ACC112 (cell line): Measurements from ENCODE around the gene LARGE1.
"Not testable (repeated sequence)": the region's sequence is repeated elsewhere in the genome, so short reads cannot be mapped to it uniquely, and the experiment has no call there.

Experiments used
- H2AFZ ChIP-seq: fragments of 200-600 bp; sonication (generic); one replicate; pipeline ENCODE4 v1.6.0; 2017; ENCODE audit warnings: antibody characterized with exemption, low read length; ENCODE audit not compliant: unreplicated experiment
- H3K27ac ChIP-seq: fragments of 200-600 bp; sonication (generic); 2 replicates; pipeline ENCODE4 v1.5.1; 2014; ENCODE audit warnings: low read depth, mild to moderate bottlenecking, antibody characterized with exemption, low read length, moderate library complexity
- H3K27me3 ChIP-seq: fragments of 200-600 bp; sonication (generic); 2 replicates; pipeline ENCODE4 v1.6.1; 2014; ENCODE audit warnings: mild to moderate bottlenecking, antibody characterized with exemption, low read length, moderate library complexity, mixed read lengths; ENCODE audit not compliant: insufficient read depth
- H3K36me3 ChIP-seq: fragments of 200-600 bp; sonication (generic); 2 replicates; pipeline ENCODE4 v1.6.1; 2016; ENCODE audit warnings: mild to moderate bottlenecking, antibody characterized with exemption, low read length, moderate library complexity, mixed read lengths; ENCODE audit not compliant: insufficient read depth
- H3K4me1 ChIP-seq: fragments of 200-600 bp; sonication (generic); one replicate; pipeline ENCODE4 v1.6.1; 2016; ENCODE audit warnings: low read length, mixed read lengths; ENCODE audit not compliant: insufficient read depth, unreplicated experiment, control insufficient read depth
- H3K4me3 ChIP-seq: fragments of 200-600 bp; sonication (generic); 2 replicates; pipeline ENCODE4 v1.5.1; 2014; ENCODE audit warnings: mild to moderate bottlenecking, low read depth, low read length
- H3K79me2 ChIP-seq: fragments of 200-600 bp; sonication (generic); one replicate; pipeline ENCODE4 v1.6.0; 2016; ENCODE audit warnings: low read length; ENCODE audit not compliant: control insufficient read depth, unreplicated experiment, insufficient read depth

The LARGE1 gene

DNA sequence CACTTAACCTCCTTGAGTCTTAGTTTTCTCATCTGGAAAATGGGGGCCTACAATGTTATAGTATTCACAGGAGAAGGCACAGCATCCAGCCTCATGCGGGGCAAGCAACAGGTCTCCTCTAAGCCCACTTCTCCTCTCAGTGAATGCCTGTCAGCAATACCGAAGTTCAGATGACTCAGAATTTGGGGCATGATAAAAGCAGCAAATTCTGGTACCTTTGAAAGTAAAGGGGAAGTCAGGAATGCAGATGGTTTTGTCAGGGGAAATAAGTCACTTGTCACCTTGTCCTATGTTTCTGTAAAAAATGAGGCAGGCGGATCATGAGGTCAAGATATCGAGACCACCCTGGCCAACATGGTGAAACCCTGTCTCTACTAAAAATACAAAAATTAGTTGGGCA is 350.2 kb downstream of the LARGE1 start:
- H3K4me1 ChIP-seq = no peaks in the 10 kb centered on the region

DNA sequence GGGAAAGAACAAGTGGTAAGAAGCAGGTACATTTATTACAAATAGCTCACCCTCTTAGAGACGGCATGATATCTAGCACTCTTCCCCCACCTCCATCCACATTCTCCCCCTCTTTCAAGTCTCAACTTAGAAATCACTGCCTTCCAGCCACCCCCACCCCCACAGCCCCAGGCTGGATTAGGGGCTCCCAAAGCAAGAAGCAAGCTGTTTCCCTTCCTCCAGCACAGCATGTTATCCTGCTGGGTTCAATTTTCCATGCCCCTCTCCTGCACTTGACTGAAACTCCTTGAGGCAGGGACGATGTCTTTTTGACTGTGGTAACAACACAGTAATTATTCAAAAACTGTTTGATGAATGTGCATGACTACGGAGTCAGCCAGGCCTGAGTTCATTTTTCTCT is 350.7 kb downstream of the LARGE1 start:
- no peaks in the 10 kb centered on the region for H3K79me2 ChIP-seq
- no peak overlapping the region for H2AFZ ChIP-seq
- H3K36me3 ChIP-seq = no peaks in the 10 kb centered on the region
- no peak overlapping the region for H3K27ac ChIP-seq
- H3K27me3 ChIP-seq = no peaks in the 10 kb centered on the region
- no peak overlapping the region for H3K4me3 ChIP-seq
- H3K4me1 ChIP-seq = no peaks in the 10 kb centered on the region

More for the DNA sequence above, 350.2 kb downstream of the LARGE1 start:
- Histone ChIP-seq H3K79me2 (no peaks in the 10 kb centered on the region), H3K27me3 (no peaks in the 10 kb centered on the region), H2AFZ (no peak overlapping the region), H3K36me3 (no peaks in the 10 kb centered on the region), H3K4me3 (no peak overlapping the region), H3K27ac (no peak overlapping the region)

DNA sequence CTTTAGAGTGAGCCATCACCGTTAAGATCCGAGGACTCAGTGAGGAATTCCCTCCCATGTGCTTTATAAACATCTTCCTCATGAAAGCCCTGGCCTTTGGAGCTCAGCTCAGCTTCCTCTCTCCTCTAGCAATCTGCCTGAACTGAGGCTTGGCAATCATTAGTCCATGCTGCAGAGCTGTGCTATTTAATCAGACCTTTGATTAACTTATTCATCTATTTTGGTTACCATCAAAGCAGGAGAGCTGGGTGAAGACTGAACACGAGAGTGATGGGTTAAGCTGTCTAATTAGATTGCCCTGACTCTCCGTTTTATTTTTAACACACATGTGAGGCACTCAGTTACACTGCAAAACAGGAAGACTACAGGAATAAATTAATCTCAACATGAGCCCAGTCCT is 351.3 kb downstream of the LARGE1 start:
- Histone ChIP-seq H3K79me2 (no peaks in the 10 kb centered on the region), H3K36me3 (no peaks in the 10 kb centered on the region), H3K27me3 (no peaks in the 10 kb centered on the region), H3K4me1 (no peaks in the 10 kb centered on the region), H3K27ac (no peak overlapping the region), H2AFZ (no peak overlapping the region), H3K4me3 (no peak overlapping the region)

DNA sequence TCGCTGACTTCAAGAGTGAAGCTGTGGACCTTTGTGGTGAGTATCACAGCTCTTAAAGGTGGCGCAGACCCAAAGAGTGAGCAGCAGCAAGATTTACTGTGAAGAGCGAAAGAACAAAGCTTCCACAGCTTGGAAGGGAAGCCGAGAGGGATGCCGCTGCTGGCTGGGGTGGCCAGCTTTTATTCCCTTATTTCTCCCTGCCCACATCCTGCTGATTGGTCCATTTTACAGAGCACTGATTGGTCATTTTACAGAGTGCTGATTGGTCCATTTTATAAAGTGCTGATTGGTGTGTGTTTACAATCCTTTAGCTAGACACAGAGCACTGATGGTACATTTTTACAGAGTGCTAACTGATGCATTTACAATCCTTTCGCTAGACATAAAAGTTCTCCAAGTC is 353.8 kb downstream of the LARGE1 start:
- not testable (repeated sequence) for H2AFZ ChIP-seq, H3K27me3 ChIP-seq, H3K79me2 ChIP-seq, H3K4me3 ChIP-seq, H3K27ac ChIP-seq, H3K4me1 ChIP-seq, H3K36me3 ChIP-seq

DNA sequence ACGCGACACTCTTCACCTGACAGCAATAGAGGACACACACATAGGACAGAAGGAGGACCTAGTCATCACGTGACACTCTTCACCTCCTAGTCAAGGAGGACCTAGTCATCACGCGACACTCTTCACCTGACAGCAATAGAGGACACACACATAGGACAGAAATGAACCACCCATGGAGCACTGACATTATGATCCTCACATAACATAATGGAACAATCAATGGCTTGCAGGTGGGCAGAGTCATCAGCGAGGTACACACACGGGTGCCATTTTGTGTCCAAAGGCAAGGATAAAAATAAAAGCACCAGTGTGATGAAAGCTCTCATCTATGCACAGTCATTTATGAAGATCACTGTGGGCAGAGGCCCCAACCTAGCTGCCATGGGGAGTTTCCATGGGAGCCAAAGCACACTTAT is 354.7 kb downstream of the LARGE1 start:
- H3K79me2 ChIP-seq = no peaks in the 10 kb centered on the region
- H3K27ac ChIP-seq = no peak overlapping the region
- H2AFZ ChIP-seq = no peak overlapping the region
- H3K4me3 ChIP-seq = no peak overlapping the region
- no peaks in the 10 kb centered on the region for H3K4me1 ChIP-seq
- H3K27me3 ChIP-seq = no peaks in the 10 kb centered on the region
- no peaks in the 10 kb centered on the region for H3K36me3 ChIP-seq

DNA sequence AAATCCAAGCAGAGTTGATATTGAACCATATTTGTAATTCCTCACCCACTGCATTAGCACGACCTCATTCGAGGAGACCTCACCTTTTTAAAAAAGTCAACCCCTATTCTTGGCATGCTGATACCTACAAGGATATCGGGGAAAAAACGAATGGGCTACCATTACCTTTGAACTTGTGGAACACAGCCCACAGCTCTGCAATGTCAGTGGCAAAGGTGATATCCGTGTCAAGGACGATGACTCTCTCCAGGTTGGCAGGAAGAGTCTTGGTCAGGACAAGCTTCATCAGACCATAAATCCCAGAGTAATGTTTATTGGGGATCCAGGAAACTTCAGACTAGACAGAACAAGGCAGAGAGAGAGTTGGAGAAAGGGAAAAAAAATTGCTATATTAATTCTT is 355.6 kb downstream of the LARGE1 start:
- Histone ChIP-seq H3K27ac (no peak overlapping the region), H3K27me3 (no peaks in the 10 kb centered on the region), H3K4me1 (no peaks in the 10 kb centered on the region), H2AFZ (no peak overlapping the region), H3K36me3 (no peaks in the 10 kb centered on the region), H3K4me3 (no peak overlapping the region), H3K79me2 (no peaks in the 10 kb centered on the region)

DNA sequence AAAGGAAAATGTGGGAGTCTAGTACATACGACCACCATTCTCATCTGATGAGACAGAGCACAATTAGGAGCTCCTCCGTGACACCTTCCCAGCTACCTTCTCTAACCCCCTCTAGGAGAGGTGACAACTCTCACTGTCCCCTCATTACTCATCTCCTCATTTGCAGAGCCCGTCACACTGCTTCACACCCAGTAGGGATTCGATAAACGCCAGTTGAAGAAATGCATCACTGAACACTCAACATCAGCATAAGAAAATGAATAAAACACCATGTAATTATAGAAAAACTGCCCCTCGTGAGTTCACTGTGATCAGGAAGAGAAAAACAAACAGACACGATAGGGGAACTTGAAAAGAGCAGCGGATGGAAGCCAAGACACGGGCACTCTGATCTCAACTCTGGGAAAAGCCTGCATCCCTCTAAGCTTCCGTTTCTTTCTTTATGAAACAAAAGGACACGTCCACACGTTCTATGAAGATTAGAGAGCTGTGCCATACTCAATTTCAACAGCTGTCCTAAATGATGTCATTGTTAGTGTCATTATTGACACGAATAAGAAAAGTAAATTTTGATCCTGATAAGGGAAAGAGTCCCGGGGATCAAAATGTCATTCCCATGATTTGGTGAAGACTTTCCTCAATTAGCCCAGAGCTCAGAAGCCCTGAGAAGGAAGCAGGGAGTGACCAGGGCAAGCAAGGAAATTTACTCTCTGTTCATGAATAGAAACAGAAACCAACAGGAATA is 356.9 kb downstream of the LARGE1 start:
- no peaks in the 10 kb centered on the region for H3K79me2 ChIP-seq
- H3K4me1 ChIP-seq = no peaks in the 10 kb centered on the region
- no peak overlapping the region for H2AFZ ChIP-seq
- no peaks in the 10 kb centered on the region for H3K36me3 ChIP-seq
- no peaks in the 10 kb centered on the region for H3K27me3 ChIP-seq
- no peak overlapping the region for H3K4me3 ChIP-seq
- H3K27ac ChIP-seq = no peak overlapping the region

DNA sequence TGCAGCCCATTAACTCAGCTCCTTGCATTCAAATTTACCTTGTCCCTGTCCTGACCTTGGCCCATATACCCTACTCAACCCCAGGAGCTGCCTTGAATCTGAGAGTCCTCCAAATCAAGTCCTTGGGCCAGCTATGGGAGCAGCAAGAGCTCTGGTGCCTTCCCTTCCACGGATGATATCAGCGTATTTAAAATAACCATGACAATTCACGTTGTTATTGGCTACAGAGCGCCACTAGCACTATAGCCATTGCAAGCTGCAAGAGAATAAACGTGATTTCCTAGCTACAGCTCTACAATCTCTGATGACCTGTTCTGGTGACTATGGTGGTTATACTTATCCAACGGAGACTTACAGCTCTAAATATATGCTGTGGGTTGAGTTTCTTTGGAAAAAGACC is 357.8 kb downstream of the LARGE1 start:
- no peak overlapping the region for H2AFZ ChIP-seq
- H3K4me3 ChIP-seq = no peak overlapping the region
- no peak overlapping the region for H3K27ac ChIP-seq
- no peaks in the 10 kb centered on the region for H3K4me1 ChIP-seq
- H3K36me3 ChIP-seq = no peaks in the 10 kb centered on the region
- H3K27me3 ChIP-seq = no peaks in the 10 kb centered on the region
- no peaks in the 10 kb centered on the region for H3K79me2 ChIP-seq

DNA sequence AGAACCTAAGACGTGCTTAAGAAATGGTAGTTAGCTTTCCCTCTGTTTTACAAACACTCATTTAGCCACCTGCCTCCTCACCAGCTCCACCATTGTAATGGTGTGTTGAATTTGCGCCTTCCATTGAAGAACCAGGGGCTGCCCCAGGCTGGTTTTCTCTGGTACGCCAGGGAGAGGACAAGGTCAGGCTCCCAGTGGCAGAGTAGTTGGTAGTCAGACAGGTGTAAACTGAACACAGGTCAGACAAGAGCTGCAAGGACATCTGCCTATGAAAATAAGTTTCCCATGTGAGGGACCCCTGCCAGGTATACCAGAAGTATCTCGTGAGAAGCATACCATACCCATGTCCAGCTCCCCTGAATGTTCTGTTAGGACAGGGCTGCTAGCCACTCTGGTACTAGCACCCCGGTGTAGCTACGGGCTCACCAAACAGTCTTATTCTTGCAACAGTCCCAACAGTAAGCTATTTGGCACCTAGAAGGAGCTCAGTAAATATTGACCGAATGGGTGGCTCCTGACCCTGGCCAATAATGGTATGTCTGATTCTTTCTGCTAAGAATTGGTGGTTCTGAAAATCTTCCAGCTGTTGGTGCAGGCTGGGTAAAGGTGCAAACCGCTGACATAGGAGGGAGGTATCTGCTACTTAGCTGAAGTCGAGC is 359.0 kb downstream of the LARGE1 start:
- Histone ChIP-seq H3K4me3 (no peak overlapping the region), H3K79me2 (no peaks in the 10 kb centered on the region), H3K36me3 (no peaks in the 10 kb centered on the region), H3K27ac (no peak overlapping the region), H2AFZ (no peak overlapping the region), H3K4me1 (no peaks in the 10 kb centered on the region), H3K27me3 (no peaks in the 10 kb centered on the region)

DNA sequence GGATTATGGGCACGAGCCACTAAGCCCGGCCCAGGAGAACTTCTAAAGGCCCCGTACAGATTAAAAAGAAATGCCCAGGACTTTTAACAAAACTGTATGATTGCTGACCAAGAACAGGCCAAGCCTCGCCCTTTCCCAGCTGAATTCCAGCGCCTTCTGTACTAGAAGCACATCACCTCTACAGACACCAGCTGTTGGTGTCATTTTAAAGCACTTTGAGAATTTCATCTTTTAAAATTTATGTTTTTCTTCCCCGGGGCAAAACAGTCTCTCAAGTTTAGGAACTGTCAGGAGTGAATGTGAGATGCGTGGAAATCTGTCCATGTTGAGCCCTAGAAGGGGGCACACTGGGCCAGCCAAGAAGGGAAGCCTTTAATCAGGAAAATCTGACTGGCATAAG is 362.4 kb downstream of the LARGE1 start:
- no peak overlapping the region for H3K27ac ChIP-seq
- no peaks in the 10 kb centered on the region for H3K36me3 ChIP-seq
- H3K4me3 ChIP-seq = no peak overlapping the region
- no peaks in the 10 kb centered on the region for H3K4me1 ChIP-seq
- H3K27me3 ChIP-seq = no peaks in the 10 kb centered on the region
- H2AFZ ChIP-seq = no peak overlapping the region
- H3K79me2 ChIP-seq = no peaks in the 10 kb centered on the region

DNA sequence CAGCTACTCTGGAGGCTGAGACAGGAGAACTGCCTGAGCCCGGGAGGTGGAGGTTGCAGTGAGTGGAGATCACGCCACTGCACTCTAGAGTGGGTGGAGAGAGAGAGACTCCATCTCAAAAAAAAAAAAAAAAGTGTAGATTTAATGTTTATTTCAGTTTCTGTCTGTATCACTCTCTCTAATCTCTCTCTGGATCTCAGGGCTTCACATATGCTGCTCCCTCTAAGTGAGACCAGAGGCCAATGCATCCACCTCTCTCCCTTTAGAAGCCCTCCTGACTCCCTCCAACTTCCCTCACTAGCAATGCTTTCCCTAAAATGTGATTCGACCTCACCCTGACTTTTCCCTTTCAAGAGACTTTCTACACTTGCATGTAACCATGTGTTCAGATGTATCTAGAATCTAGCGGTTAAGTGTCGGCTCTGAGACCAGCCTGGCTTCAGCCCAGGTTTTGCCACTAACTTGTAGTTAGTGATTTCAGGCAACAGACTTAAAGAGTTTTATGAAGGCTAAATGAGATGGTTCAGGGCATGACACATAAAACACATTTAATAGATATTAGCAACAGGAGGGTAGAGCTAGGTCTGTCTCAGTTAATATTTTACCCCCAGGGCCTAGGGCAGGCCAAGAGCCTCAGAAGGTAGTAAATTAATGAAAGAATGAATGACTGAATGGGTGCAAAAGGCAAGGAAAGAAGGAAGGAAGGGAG is 364.3 kb downstream of the LARGE1 start:
- no peak overlapping the region for H2AFZ ChIP-seq

More for the DNA sequence above, 364.3 kb downstream of the LARGE1 start:
- Histone ChIP-seq H3K4me1 (no peaks in the 10 kb centered on the region), H3K4me3 (no peak overlapping the region), H3K36me3 (no peaks in the 10 kb centered on the region), H3K27me3 (no peaks in the 10 kb centered on the region), H3K27ac (no peak overlapping the region), H3K79me2 (no peaks in the 10 kb centered on the region)
